GM12878 (cell line): Measurements from ENCODE around the gene ADGRD1. TPM values are rescaled to one million over a fixed set of nuclear protein-coding genes. Genes with fewer than 3 reads are reported as not detected.
A peak's percentile ranks its signal among the peaks of the same experiment; 100 is the strongest.

Experiments used
- ATAC-seq: fragments of 200-7000 bp; cut with Tn5 transposase; 3 replicates; pipeline ENCODE4 v1.9.1; 2020; ENCODE audit warnings: mild to moderate bottlenecking, moderate library complexity
- BruUV-seq: library from RNA; stranded (reverse); fragments of 400-500 nt; replicated peaks from 2 replicates; lab custom pipeline; 2021; lab: Mats Ljungman, UMichigan
- CTCF ChIA-PET: fragments of 300-600 bp; sonication (Branson Sonifier 250); formaldehyde crosslinking; extraction: SDS; loops from one replicate; lab custom pipeline; 2021; ENCODE audit warnings: inconsistent platforms; lab: Yijun Ruan, JAX
- POLR2A ChIA-PET: fragments of 350-600 bp; formaldehyde crosslinking; extraction: SDS; loops from one replicate; lab custom pipeline; 2021; ENCODE audit warnings: inconsistent platforms; lab: Charles Lee
- RAD21 ChIA-PET: fragments of 300-600 bp; sonication (Branson Sonifier 250); formaldehyde crosslinking; loops from one replicate; lab custom pipeline; 2023; ENCODE audit warnings: antibody characterized with exemption; ENCODE audit not compliant: unreplicated experiment; lab: Charles Lee
- SMC1A ChIA-PET: fragments of 300-600 bp; sonication (Branson Sonifier 250); formaldehyde crosslinking; loops from one replicate; lab custom pipeline; 2023; ENCODE audit not compliant: unreplicated experiment, uncharacterized antibody; lab: Charles Lee
- DNase-seq: peaks from one replicate; pipeline ENCODE4 v3.0.0-alpha.2; 2011; ENCODE audit warnings: low read depth, low spot score
- FAIRE-seq: peaks from 3 replicates; lab custom pipeline; 2011; peaks lifted over from hg19 to GRCh38; lab: Jason Lieb, UNC
- H2AFZ ChIP-seq: 2 replicates; pipeline ENCODE4 v1.6.0; 2011; ENCODE audit warnings: low read depth, low read length, control low read depth; ENCODE audit not compliant: control insufficient read depth
- H3K27ac ChIP-seq: 2 replicates; pipeline ENCODE4 v1.5.1; 2011; ENCODE audit warnings: control low read depth; ENCODE audit not compliant: control insufficient read depth, insufficient read depth
- H3K27me3 ChIP-seq, 2 experiments: replicated peaks in 1 of 2; 2 replicates each; pipeline versions ENCODE4 v1.6.0 to v1.6.1; 2011; ENCODE audit warnings: low read length in 1 of 2; ENCODE audit not compliant: control insufficient read depth in 2 of 2, insufficient read depth in 2 of 2
- H3K36me3 ChIP-seq, 2 experiments: 2 replicates each; pipeline ENCODE4 v1.5.1; 2011; ENCODE audit warnings: low read length in 1 of 2; ENCODE audit not compliant: control insufficient read depth in 2 of 2, insufficient read depth in 2 of 2
- H3K4me1 ChIP-seq: 2 replicates; pipeline ENCODE4 v1.6.1; 2011; ENCODE audit warnings: mild to moderate bottlenecking, low read length, moderate library complexity, mixed read lengths; ENCODE audit not compliant: control insufficient read depth, insufficient read depth
- H3K4me2 ChIP-seq: 2 replicates; pipeline ENCODE4 v1.6.0; 2011; ENCODE audit warnings: control low read depth; ENCODE audit not compliant: control insufficient read depth, insufficient read depth
- H3K4me3 ChIP-seq: fragments of 200-600 bp; sonication (generic); 2 replicates; pipeline ENCODE4 v1.5.1; 2016
- H3K79me2 ChIP-seq: 2 replicates; pipeline ENCODE4 v1.6.0; 2011; ENCODE audit warnings: low read length; ENCODE audit not compliant: control insufficient read depth, insufficient read depth
- H3K9ac ChIP-seq: 2 replicates; pipeline ENCODE4 v1.8.0; 2011; ENCODE audit warnings: low read length, control low read depth, mixed read lengths; ENCODE audit not compliant: control insufficient read depth, insufficient read depth
- H3K9me3 ChIP-seq: replicated peaks from 3 replicates; pipeline ENCODE4 v1.5.1; 2011; ENCODE audit warnings: mild to moderate bottlenecking, low read length; ENCODE audit not compliant: control insufficient read depth, insufficient read depth
- H4K20me1 ChIP-seq: 2 replicates; pipeline ENCODE4 v1.6.0; 2011; ENCODE audit not compliant: control insufficient read depth, insufficient read depth
- JUNB ChIP-seq: IDR thresholded peaks from 2 replicates; pipeline ENCODE4 v1.6.1; 2016; ENCODE audit warnings: antibody characterized with exemption, mild to moderate bottlenecking
- RAD21 ChIP-seq: IDR thresholded peaks from 2 replicates; pipeline ENCODE4 v1.6.1; 2011; ENCODE audit warnings: mild to moderate bottlenecking, low read depth, low read length, moderate library complexity; ENCODE audit not compliant: insufficient read depth
- YBX1 ChIP-seq: fragments of 450-650 bp; IDR thresholded peaks from 2 replicates; pipeline ENCODE4 v1.6.1; 2016; ENCODE audit warnings: antibody characterized with exemption
- ZNF592 ChIP-seq: fragments of 450-650 bp; IDR thresholded peaks from 2 replicates; pipeline ENCODE4 v1.6.1; 2017; ENCODE audit warnings: mild to moderate bottlenecking, moderate library complexity
- WGBS: methylation state at CpG from one replicate; pipeline ENCODE4 v1.1.6; 2016; ENCODE audit warnings: low lambda C conversion rate; ENCODE audit not compliant: insufficient replicate concordance, insufficient coverage; ENCODE audit errors: missing lambda C conversion rate; 5-methylcytosine and 5-hydroxymethylcytosine counted together
- in situ Hi-C: fragments of 300-500 bp; cut with MboI; formaldehyde crosslinking; loops from 9 replicates; pipeline ENCODE4 v1.14.3; 2018; ENCODE audit warnings: mixed read lengths
- intact Hi-C: fragments of 100-400 bp; cut with micrococcal nuclease; formaldehyde crosslinking; loops from one replicate; pipeline ENCODE4 v1.14.2; 2022; ENCODE audit not compliant: unreplicated experiment
- polyA plus RNA-seq, 11 experiments: library from polyadenylated mRNA; depleted of rRNA in 4 of 11; unstranded in 6 of 11; stranded (reverse) in 5 of 11; fragments of >200 nt; fragmentation: Nextera tagmentation in 4 of 11; fragmentation: Illumina TruSeq in 1 of 11; extraction: Ambion mirVana in 4 of 11; extraction: Trizol in 1 of 11; gene quantifications; 1 replicate in 1 of 11; 2 replicates in 10 of 11; pipeline versions ENCODE4 v1.2.1 to v1.2.3, GENCODE V29; 2011 to 2016; ENCODE audit warnings: inconsistent platforms in 2 of 11, missing spikeins in 2 of 11, low read depth in 1 of 11
- total RNA-seq, 4 experiments: library from RNA; depleted of rRNA in 3 of 4; stranded (reverse); fragments of >200 nt in 3 of 4; fragmentation: Illumina TruSeq in 1 of 4; extraction: Trizol in 1 of 4; gene quantifications; 2 replicates each; pipeline versions ENCODE4 v1.2.1 to v1.2.3, GENCODE V29; 2013 to 2021

Gene ADGRD1
- total and polyA plus RNA-seq, 10 of the 15 experiments (the other 5 are each of a cell fraction or from before 2014, with no cell fraction given) = 0.15 to 12.7 (median 1.2) TPM

- Histone ChIP-seq H3K27me3 (no peaks in the 10 kb centered on the region), H2AFZ (no peak overlapping the region), H3K4me1 (peaks cover 46% of the 10 kb centered on the region), H3K36me3 (no peaks in the 10 kb centered on the region), H3K4me3 (no peak overlapping the region), H3K9me3 (no peaks in the 10 kb centered on the region), H3K27ac (peak overlapping the region; percentile 89; the same call in 1 of the 2 replicates), H4K20me1 (no peaks in the 10 kb centered on the region), H3K4me2 (no peak overlapping the region), H3K79me2 (no peaks in the 10 kb centered on the region), H3K9ac (no peak overlapping the region)
- POLR2A ChIA-PET = interaction anchor here (1.1 kb wide), 1 partner anchor 11 kb away, joined by 3 read pairs; no protein-coding TSS in a partner anchor
- no peak for TF ChIP-seq YBX1
- TF ChIP-seq ZNF592 = peak; percentile 45; the same call in 1 of the 2 replicates
- no peak for TF ChIP-seq JUNB
- TF ChIP-seq RAD21 = no peak
- CTCF ChIA-PET = no interaction called here
- in situ Hi-C loops = no loop called here
- ATAC-seq (no peak), DNase-seq (no peak), FAIRE-seq (no peak)
- WGBS = 70% methylated on average over 14 of the region's 14 CpGs
- RAD21 ChIA-PET = no interaction called here
- no TSS peak for BruUV-seq
- intact Hi-C loops = no loop called here
- SMC1A ChIA-PET = interaction anchor here (0.6 to 1.3 kb wide), 2 partner anchors 27 to 111 kb away, joined by 3 read pairs; no protein-coding TSS in a partner anchor
These were observed 136.8 kb downstream of the ADGRD1 start for GRCh38 chr12:131090274-131091210.
